Hematopoietic multipotent progenitor cell (in vitro differentiated cells): ENCODE results near the gene CTRB1. TPM values are rescaled to one million over a fixed set of nuclear protein-coding genes. Genes with fewer than 3 reads are reported as not detected.

Source experiments
- DNase-seq, 3 donors: peaks; one replicate each; pipeline ENCODE4 v3.0.0-alpha.2; 2011 to 2015; ENCODE audit warnings: low read depth in 2 of 3, low spot score in 2 of 3
- total RNA-seq: library from RNA; depleted of rRNA; stranded (reverse); fragments of >200 nt; gene quantifications from one replicate; pipeline ENCODE4 v1.2.3, GENCODE V29; 2012

CTRB1 gene
- total RNA-seq, 1 donor, result not detected

- DNase-seq, result no peak
These were observed 5.7 kb downstream of the CTRB1 start for GRCh38 chr16:75224306-75225082.

DNA sequence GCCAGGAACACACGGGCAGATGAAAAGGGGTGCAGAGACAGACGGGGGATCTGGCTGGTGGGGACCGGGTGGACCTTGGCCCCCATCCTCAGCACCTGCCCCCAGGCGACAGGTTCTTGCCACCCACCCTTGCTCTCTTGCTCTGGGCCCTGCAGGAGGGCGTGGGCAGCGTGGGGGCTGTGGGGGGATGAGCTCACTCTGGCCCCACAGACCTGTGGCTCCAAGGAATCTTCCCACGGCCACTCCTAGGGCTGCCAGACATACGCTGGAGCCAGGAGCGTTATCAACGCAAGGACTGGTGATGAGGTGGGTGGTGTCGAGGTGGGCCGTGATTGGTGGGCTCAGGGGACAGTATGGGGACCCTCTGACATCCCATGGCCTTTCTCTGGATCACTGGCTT, 6.3 kb downstream of the CTRB1 start:
- no peak for DNase-seq

DNA sequence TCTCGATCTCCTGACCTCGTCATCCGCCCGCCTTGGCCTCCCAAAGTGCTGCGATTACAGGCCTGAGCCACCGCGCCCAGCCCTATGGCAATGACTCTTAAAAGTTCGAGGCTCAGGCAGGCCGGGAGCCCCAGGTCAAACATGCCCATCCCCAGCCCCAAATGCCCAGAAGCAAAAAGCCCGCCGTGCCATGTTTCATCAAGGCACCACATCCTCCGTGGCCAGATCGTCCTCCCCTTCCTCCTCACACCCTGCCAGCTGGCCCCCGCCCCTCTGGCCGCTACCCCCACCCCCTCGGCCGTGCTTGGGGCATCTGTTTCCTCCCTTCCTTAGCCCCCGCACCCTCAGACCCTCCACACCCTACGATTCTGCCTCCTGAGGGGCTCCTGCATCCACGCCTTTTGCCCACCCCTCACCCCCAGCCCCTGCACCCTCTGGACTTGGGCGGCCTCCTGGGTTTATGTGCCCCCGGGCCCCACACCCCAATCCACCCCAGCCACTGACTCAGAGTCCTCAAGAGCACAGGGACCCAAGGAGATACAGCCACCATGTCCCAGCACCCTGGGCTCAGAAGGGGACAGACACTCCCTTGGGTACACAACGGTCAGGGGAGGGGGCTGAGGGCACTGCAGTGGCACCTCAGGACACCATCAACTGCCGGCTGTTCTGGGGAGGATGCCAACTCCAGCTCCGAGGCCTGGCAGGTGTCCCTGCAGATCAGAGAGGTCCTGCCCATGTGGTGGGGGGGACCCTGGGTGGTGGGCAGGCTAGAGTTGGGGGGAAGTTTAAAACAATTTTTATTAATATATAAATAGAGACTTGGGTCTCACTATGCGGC, 7.1 kb downstream of the CTRB1 start:
- DNase-seq, result no peak

DNA sequence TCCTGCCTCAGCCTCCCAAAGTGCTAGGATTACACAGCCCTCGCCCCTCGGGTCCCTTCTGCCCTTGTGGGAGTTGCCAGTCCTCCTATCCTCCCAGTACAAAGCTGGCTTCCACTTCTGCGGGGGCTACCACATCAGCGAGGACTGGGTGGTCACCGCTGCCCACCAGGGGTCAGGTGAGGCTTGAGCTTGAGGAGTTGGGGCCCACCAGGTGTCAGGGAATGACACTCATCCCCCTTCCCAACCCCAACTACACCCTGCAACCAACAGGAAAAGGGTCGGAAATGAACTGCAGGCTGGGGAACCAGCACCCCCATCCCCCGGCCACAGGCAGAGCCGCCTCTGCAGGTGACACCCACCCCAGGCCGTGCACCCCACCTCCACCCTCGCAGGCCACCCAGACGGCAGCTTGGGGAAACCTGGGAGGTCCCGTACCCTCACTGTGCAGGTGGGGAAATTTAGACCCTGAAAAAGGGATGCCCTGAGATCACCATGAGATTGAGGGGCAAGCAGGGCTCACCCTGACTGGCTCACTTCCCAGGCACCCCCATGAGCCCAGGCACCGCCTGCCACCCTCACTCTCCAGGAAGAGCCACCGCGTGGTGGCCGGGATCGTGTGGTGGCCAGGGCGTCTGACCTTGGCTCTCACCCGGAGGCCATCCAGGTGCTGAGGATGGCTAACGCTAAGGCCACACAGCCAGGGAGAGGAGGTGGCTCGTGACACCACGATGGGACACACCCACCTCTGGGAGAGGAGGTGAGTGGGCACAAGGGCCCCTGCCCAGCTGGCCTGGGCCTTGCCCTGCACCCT, 8.0 kb downstream of the CTRB1 start:
- DNase-seq, result no peak

DNA sequence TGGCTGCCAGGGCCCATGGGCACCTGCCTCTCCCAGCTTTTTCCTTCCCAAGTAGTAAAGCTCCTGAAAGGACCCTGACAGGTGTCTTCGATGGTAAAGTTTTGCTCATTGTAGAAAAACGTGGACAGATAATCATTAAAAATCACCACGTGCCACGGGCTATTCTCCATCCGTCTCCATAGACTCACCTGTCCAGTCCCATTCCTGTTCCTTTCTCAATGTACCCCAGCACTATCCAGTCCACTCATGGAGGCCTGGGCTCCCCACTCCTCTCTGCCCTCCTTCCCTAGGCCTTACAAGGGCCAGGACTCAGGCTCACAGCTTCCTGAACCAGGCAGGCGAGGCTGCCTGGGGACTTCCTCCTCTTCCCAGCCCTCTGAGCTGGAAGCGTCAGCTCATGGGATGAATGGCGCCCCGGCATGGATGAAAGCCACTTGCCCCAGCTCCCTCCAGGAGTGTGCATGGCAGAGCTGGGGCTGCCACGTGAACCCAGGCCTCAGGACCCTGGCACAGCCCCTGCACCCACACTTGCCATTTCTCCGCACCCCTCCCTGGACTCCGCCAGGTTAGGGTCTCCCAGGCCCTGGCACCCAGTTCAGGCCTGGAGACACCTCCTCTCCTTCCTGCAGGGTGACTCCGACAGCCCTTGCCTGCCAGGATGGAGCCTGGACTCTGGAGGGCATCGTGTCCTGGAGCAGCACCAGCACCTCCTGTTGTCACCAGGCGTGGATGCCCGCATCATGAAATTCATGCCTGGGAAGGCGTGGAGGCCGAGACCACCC, 8.8 kb downstream of the CTRB1 start:
- no peak for DNase-seq

GRCh38 chr16:75228143-75228976, 9.6 kb downstream of the CTRB1 start:
- DNase-seq, result no peak

- no peak for DNase-seq
These were observed 10.6 kb downstream of the CTRB1 start for GRCh38 chr16:75229172-75230031.

GRCh38 chr16:75230471-75231110, 11.8 kb downstream of the CTRB1 start:
- no peak for DNase-seq

- no peak for DNase-seq
These were observed 12.8 kb downstream of the CTRB1 start for GRCh38 chr16:75231570-75231969.

DNA sequence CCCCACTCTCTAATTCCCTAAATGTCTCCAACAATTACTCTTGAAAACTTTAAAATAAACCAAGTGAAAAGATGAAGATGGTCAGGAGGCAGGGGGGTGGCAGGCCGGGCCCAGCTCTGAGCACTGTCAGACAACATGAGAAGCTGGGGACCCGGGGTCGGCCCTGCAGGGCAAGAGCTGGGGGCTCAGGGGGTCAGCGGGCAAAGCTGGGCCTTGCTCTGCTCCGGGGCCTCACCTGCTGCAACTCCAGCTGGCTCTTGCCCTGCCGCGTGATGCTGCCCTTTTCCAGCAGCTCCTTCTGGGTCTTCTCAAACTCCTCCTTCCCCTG, 14.8 kb downstream of the CTRB1 start:
- no peak for DNase-seq

DNA sequence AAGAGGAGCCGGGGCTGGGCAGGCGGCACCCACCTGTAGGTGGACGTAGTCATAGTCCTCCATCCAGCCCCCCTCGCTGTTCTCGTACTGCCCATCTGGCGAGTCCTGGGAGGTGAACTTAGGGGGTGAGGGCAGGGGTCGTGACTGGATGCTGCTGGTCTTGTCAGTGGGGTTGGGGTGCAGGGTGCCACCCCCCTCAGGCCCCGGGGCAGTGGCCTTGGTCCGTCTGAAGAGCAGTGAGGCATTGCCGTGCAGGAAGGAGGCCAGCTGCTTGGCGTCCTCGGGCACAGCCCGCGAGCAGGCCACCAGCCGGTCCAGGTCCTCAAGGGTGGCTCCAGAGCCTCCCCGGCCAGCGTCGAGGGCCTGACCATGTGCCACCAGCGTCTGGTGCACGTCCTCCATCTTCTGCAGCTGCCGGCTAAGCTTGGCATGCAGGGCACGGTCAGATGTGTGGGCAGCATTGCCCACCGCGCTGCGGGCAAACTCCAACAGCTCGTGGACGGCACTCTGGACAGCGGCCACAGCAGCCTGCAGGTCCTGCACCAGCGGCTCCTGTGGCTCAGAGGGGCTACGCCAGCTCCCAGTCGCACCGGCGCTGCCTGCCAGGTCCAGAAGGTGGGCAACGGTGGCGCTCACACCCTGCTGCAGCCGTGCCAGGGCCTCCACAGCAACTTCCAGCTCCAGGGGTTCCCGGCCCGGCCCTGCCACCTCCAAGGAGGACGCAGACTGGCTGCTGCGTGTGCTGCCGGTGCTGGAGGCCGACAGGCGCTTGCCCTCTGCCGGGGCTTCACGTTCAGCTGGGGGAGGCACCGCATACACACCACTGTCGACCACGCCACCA, 16.3 kb downstream of the CTRB1 start:
- DNase-seq, result no peak

GRCh38 chr16:75235721-75236193, 17.0 kb downstream of the CTRB1 start:
- no peak for DNase-seq

DNA sequence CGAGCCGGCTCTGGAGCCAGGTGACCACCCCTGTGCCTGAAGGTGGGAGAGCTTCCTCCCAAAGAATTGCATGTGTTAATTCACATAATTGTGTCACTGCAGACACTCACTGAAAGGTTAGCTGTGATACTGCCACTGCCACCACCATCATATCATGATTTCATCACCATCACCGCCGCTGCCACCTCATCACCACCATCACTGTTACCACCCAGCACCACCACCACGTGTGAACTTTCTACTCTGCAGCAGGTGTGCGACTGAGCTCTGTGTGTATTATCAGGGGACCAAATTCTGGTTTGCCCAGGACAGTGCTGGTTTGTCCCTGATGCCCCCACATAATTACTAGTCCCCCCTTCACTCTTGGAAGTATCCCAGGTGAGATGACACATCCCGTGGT, 17.4 kb downstream of the CTRB1 start:
- DNase-seq, result no peak

GRCh38 chr16:75236736-75237397, 18.1 kb downstream of the CTRB1 start:
- DNase-seq, result no peak

GRCh38 chr16:75237398-75238131, 18.8 kb downstream of the CTRB1 start:
- no peak for DNase-seq
